ENCODE measurements around the gene PGAP1. TPM values are rescaled to one million over a fixed set of nuclear protein-coding genes. Genes with fewer than 3 reads are reported as not detected.

Gene PGAP1
- 5.9 and 6.3 TPM in 2 replicates for total RNA-seq

GRCh38 chr2:196926562-196927375 lies at the start of gene PGAP1:
Gene PGAP1, minus strand, starts transcription at chr2:196926707. Its CDS starts 91 bp downstream, at chr2:196926616.

GRCh38 chr2:196809260-196809659 lies 117.2 kb downstream of the PGAP1 start, which contains the start of gene C2orf66:
Gene C2orf66, minus strand, starts transcription at chr2:196809355. Its CDS starts 19 bp downstream, at chr2:196809336.

Small RNA genes lying within 50 kb of the gene (small RNA-seq; reads per million reads assigned to genes)
- gene AC012486.1: not detected

Other genes starting within 250 kb of the PGAP1 start
- 44.8 and 49.1 TPM in 2 replicates for gene GTF3C3, start 127.0 kb downstream of the PGAP1 start, total RNA-seq
- gene C2orf66, start 117.4 kb downstream of the PGAP1 start, total RNA-seq: under 0.01 TPM in 1 of 2 replicates, not detected in the other